Glomerular visceral epithelial cell (primary cell): ENCODE data around the gene MRPS2.
A peak's percentile ranks its signal among the peaks of the same experiment; 100 is the strongest.
"Not testable (repeated sequence)": the region's sequence is repeated elsewhere in the genome, so short reads cannot be mapped to it uniquely, and the experiment has no call there.

Experiments used
- DNase-seq: peaks from one replicate; pipeline ENCODE4 v3.0.0-alpha.2; 2016; ENCODE audit errors: extremely low spot score

MRPS2 gene

DNA sequence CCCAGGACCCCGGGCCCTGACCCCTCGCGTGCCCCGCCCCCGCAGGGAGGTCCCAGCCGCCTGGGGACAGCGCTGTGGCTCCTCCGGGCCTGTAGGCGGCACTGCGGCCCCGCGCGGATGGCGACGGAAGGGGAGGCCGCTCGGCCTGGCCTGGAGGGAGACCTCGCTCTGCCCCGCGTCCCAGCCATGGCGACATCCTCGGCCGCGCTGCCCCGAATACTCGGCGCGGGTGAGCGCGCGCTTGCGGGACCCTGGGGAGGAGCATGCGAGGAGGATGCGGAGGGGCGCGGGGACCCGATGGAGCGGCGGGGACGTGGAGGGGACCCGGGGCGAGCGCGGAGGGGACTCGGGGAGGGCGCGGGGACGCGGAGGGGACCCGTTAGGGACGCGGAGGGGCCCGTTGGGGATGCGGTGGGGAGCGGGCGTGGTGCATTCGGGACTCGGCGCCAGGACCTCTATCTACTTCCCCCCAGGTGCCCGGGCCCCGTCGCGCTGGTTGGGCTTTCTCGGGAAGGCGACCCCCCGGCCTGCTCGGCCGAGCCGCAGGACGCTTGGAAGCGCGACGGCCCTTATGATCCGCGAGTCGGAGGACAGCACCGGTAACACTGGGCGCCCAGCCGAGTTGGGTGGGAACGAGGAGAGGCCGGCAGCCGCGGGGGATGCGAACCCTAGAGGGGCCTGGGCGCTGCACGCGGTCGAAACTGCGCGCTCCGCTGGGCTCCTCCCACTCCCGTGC is at the start of gene MRPS2:
MRPS2 (plus strand) TSS at position 158 of the 736 bp plus-strand sequence; CDS start at position 187, 29 bp downstream.
- peak; percentile 87 for DNase-seq

DNA sequence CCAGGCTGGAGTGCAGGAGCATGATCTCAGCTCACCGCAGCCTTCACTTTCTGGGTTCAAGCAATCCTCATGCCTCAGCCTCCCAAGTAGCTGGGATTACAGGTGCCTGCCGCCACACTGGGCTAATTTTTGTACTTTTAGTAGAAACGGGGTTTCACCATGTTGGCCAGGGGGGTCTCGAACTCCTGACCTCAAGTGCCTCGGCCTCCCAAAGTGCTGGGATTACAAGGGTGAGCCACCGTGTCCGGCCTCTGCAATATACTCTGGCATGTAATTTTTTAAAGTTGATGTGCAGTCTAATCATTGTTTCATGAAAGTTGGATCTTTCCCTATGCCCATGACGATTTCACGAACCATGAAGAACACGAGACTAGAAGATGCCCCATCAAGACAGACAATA is 49.5 kb upstream of the MRPS2 start:
- DNase-seq = no peak

DNA sequence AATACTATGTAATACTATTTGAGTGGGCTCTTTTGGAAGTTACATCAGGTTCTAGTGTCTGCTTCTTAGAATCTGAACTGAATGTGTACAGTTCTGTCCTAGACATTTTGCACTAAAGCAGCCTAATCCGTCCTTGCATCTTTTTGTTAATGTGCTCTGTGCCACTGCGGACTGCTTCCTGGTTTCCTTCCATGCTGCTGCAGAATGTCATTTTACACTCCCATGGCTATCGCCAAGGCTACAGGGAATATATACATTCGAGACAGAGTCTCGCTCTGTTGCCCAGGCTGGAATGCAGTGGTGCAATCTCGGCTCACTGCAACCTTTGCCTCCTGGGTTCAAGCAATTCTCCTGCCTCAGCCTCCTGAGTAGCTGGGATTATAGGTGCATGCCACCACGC is 48.6 kb upstream of the MRPS2 start:
- not testable (repeated sequence) for DNase-seq

GRCh38 chr9:135454737-135455136 is 45.7 kb upstream of the MRPS2 start:
- DNase-seq = no peak

DNA sequence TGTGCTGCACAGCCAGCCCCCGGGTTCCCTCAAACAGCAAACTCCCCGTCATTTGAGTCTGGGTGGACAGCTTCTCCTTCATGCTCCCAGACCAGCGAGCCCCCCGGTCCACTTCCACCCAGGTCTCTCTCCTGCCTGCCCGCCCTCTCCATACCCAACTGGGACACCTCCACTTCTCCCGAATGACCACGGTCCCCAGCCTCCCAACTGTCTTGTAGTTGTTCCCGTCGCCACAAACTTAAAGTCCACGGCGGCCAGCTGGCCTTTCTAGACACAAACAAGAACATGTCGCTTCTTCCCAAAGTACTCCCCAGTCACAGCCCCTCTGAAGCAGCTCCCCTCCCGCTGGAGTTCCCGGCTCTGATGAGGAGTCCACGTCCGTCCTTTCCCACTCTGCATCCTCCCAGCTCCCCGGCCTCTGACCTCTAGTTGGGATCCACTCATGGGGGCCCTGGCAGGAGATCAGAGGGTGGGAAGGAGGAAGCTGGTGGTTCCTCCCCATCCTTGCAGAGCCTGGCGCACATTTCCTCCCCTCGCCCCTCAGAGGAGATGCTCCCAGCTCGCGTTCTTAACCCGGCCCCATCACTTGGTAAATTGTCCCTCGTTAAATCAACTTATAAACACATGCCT is 45.0 kb upstream of the MRPS2 start:
- DNase-seq = no peak

DNA sequence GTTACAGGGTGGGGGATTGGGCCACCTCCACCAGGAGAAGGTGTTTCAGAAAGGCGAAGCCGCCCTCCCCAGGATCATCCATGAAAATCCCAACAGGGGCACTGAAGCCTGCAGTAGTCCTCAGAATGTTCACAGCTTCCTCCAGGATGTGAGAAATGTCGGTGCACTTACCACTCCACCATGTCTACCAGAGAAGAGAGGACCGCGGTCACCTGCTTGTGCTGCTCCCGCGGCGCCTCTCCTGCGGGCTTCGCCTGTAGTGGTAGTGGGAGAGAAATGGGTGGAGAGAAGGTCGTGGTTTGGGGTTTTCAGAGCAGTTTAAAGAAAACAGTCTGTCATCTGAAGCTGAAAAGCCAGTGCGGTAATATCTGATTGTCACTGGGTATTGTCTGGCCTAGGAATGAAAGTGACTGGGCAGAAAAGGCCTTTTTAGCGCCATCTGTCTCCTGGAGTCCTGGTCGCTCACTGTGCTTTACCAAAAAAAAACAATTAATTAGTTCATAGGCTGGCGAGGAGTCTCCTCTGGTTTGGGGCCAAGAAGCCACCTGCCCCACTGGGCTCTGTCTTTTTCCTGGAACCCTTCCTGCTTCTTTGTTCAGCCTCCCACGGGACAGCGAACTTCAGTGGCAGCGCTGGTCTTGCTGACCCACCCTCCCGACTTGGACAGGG is 43.9 kb upstream of the MRPS2 start:
- no peak for DNase-seq

GRCh38 chr9:135458478-135458877 is 42.0 kb upstream of the MRPS2 start:
- not testable (repeated sequence) for DNase-seq

DNA sequence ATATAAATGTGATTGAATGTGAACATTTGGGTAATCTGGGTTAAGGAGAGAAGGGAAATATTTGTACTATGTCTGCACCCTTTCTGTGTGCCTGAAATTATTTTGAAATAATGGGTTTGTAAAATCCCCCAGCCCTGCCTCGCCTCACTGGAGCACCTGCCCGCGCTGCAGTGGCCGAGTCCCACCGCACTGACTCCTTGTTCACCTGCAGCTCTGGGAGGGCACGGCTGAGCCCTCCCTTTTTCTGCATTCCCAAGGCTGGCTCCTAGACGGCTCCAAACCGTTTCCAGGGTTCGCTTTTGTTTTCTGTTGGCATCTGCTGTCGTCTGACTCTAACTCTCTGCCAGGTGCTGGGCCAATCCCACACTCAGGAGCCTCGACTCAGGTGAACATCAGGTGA is 38.5 kb upstream of the MRPS2 start:
- no peak for DNase-seq

GRCh38 chr9:135463140-135463539 is 37.3 kb upstream of the MRPS2 start:
- peak; percentile 23 for DNase-seq

GRCh38 chr9:135464181-135464580 is 36.3 kb upstream of the MRPS2 start:
- no peak for DNase-seq

GRCh38 chr9:135468854-135469521 is 31.5 kb upstream of the MRPS2 start:
- no peak for DNase-seq

- no peak for DNase-seq
These were observed 28.5 kb upstream of the MRPS2 start for GRCh38 chr9:135471791-135472640.

GRCh38 chr9:135473972-135474543 is 26.4 kb upstream of the MRPS2 start:
- no peak for DNase-seq

GRCh38 chr9:135474915-135475314 is 25.6 kb upstream of the MRPS2 start:
- DNase-seq = no peak

DNA sequence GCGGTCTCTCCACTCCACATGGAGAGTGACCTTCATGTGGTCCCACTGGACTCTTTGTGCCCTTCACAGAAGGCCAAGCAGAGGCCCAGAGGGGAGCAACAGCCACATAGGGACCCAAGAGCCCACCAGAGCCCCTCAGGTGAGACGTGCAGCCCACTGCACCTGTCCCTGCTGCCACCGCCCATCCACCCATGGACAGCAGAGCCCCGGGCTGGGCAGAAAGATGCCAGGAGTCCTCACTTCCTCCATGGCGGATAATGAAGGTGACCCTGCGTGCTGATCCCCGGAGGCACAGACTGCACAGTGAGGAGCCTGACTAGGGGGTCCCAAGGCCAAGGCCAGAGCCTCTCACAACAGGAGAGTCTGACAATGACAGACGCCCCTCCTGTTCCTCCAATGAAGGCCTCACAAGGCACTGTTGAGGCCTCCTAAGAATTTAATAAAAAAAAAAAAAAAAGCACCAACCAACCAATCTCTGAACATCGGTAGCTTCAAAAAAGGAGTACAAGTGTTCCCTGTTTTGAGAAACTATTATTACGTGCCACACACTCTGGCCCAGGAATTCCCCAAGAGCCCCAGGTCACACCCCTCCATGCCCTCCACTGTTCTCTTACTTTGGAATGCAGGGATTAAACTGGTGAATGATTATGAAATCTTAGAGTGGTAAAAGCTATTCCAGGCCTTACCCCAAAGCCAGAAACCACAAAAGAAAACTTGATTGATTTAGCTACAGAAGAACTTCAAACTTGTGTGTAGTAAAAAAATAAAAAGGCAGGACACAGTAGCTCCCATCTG is 23.7 kb upstream of the MRPS2 start:
- peak; percentile 75 for DNase-seq

GRCh38 chr9:135478191-135478590 is 22.3 kb upstream of the MRPS2 start:
- no peak for DNase-seq

DNA sequence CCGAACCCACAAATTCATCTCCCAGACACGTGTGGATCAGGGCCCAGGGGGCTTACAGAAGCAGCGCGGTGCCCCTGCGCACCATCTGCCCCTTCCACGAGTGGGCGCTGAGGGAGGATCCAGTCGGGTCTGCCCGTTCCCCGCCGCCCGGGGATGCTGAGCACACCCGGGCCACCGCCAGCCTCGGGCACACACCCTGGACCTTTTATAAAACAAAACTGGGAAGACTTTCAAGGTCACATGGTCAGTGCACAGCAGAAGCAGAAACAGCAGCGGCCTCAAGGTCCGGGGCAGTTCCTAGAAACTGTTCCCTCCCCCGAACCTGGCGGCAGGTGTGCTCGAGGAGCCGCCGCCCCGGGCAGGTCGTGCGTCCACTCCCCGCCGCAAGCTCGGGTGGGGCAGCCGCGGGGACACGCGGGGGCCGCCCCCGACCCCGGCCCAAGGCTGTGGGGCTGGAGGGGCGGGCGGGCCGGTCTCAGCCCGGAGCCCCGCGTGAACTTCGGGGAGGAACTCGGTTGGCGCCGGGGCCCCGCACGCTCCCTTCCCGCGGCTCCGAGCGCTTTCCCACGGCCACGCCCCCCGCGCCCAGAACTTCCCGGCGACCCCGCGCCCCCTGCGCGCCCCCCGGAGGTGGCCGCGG is 21.5 kb upstream of the MRPS2 start:
- peak; percentile 23 for DNase-seq

GRCh38 chr9:135479469-135480052 is 20.9 kb upstream of the MRPS2 start, which contains the start of gene PPP1R26:
TSS of gene PPP1R26 (plus strand) at chr9:135479782. CDS start at chr9:135484511, 4,729 bp downstream.
- DNase-seq = peak; percentile 46
